ENCODE measurements around the gene KLK7.

The KLK7 gene

GRCh38 chr19:50928831-50929230, 54.9 kb downstream of the KLK7 start:
- H3K9ac ChIP-seq (ENCODE audit: low read length), result no peak overlapping the region
- no peak overlapping the region for H3K4me3 ChIP-seq (ENCODE audit: low read length)
- H3K36me3 ChIP-seq (ENCODE audit: control insufficient read depth, low read depth, low read length), result no peaks in the 10 kb centered on the region
- H3K27me3 ChIP-seq (ENCODE audit: control insufficient read depth, insufficient read depth, low read length), result no peaks in the 10 kb centered on the region
- no peaks in the 10 kb centered on the region for H3K9me3 ChIP-seq (ENCODE audit: control insufficient read depth, low read depth, low read length)
- H3K27ac ChIP-seq (ENCODE audit: low read length), result no peak overlapping the region
- no peaks in the 10 kb centered on the region for H3K4me1 ChIP-seq (ENCODE audit: control insufficient read depth, low read depth, low read length)

Data from iPS-18a (cell line).